Measurements from ENCODE around the gene CHN1. TPM values are rescaled to one million over a fixed set of nuclear protein-coding genes. Genes with fewer than 3 reads are reported as not detected.

The CHN1 gene
- total RNA-seq, 4 donors from 2014 or later: 7.8 to 9.7 (median 9.4) TPM

GRCh38 chr2:175011505-175011904 is 6.3 kb upstream of the CHN1 start:
- TF ChIP-seq POLR2A (IDR thresholded peaks at IDR 0.05): no peak
- TF ChIP-seq CTCF (IDR thresholded peaks at IDR 0.05): no peak
- Histone ChIP-seq H3K4me3 (replicated peaks in 1 of 3) (no peak overlapping the region), H3K9me3 (no peaks in the 10 kb centered on the region), H3K27ac (no peak overlapping the region), H3K4me1 (peaks cover 0 to 8% of the 10 kb centered on the region in 2 donors), H3K36me3 (no peaks in the 10 kb centered on the region), H3K27me3 (no peaks in the 10 kb centered on the region)
- WGBS, 2 donors: 38 to 39% methylated on average over 1 of the region's 1 CpG
- no peak for DNase-seq
- intact Hi-C loops (cut with DNase I): no loop called here

GRCh38 chr2:175010848-175011254 is 5.7 kb upstream of the CHN1 start:
- 17 to 29% methylated on average over 1 of the region's 1 CpG for WGBS, 2 donors
- intact Hi-C loops (cut with DNase I): no loop called here

GRCh38 chr2:175009917-175010621 is 4.9 kb upstream of the CHN1 start:
- H3K27ac ChIP-seq: peak overlapping the region in 2 of 3 donors; percentile 2 to 43
- TF ChIP-seq CTCF (IDR thresholded peaks at IDR 0.05): no peak
- TF ChIP-seq POLR2A (IDR thresholded peaks at IDR 0.05): no peak
- H3K4me3 ChIP-seq (replicated peaks in 1 of 3): no peak overlapping the region
- no peaks in the 10 kb centered on the region for H3K9me3 ChIP-seq
- peaks cover 0 to 8% of the 10 kb centered on the region in 2 donors for H3K4me1 ChIP-seq
- no peaks in the 10 kb centered on the region for H3K27me3 ChIP-seq
- intact Hi-C loops (cut with DNase I): no loop called here
- H3K36me3 ChIP-seq: no peaks in the 10 kb centered on the region
- DNase-seq: no peak
- 78 to 82% methylated on average over 3 of the region's 3 CpGs for WGBS, 2 donors

More at GRCh38 chr2:175010848-175011254, 5.7 kb upstream of the CHN1 start:
- H3K27me3 ChIP-seq: no peaks in the 10 kb centered on the region
- no peaks in the 10 kb centered on the region for H3K9me3 ChIP-seq
- no peaks in the 10 kb centered on the region for H3K36me3 ChIP-seq
- DNase-seq: no peak
- H3K4me1 ChIP-seq: peaks cover 0 to 8% of the 10 kb centered on the region in 2 donors
- H3K4me3 ChIP-seq (replicated peaks in 1 of 3): no peak overlapping the region
- peak overlapping the region in 1 of 3 donors; percentile 43 for H3K27ac ChIP-seq
- TF ChIP-seq CTCF (IDR thresholded peaks at IDR 0.05) (no peak), POLR2A (IDR thresholded peaks at IDR 0.05) (no peak)

- H3K4me3 ChIP-seq (replicated peaks in 1 of 3): no peak overlapping the region
- intact Hi-C loops (cut with DNase I): no loop called here
These were observed 3.8 kb upstream of the CHN1 start for GRCh38 chr2:175008801-175009495.

More at GRCh38 chr2:175008801-175009495, 3.8 kb upstream of the CHN1 start:
- Histone ChIP-seq H3K36me3 (no peaks in the 10 kb centered on the region), H3K27ac (no peak overlapping the region), H3K4me1 (peaks cover 0 to 13% of the 10 kb centered on the region in 2 donors), H3K27me3 (no peaks in the 10 kb centered on the region), H3K9me3 (no peaks in the 10 kb centered on the region)
- TF ChIP-seq POLR2A (IDR thresholded peaks at IDR 0.05) (no peak), CTCF (IDR thresholded peaks at IDR 0.05) (no peak)
- no peak for DNase-seq
- WGBS, 2 donors: 75 to 84% methylated on average over 3 of the region's 3 CpGs

Data from thyroid gland (tissue), 4 donors.